ENCODE data around the gene TSPAN9. TPM values are rescaled to one million over a fixed set of nuclear protein-coding genes. Genes with fewer than 3 reads are reported as not detected.

TSPAN9 gene
- total RNA-seq, 1 donor from 2014 or later = 238 TPM

DNA sequence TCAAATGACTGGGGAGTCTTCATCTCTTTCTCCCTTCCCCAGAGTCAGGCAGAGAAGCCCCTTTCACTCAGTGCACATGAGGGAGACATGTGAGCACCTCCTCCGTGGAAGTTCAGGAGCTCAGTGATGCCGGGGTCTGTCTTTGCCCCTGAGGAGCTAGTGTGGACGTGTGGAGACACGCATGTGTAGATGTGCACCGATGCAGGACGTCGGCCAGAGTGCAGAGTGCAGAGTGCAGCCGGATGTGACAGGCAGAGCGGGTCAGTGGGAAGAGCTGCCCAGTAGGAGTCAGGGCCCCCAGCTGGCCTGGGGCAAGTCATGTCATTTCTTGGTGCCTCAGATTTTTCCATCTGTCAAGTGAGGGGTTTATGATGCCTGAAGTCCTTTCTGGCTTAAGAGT lies 20.7 kb downstream of the TSPAN9 start:
- no peak for DNase-seq (ENCODE audit: low read depth)

DNA sequence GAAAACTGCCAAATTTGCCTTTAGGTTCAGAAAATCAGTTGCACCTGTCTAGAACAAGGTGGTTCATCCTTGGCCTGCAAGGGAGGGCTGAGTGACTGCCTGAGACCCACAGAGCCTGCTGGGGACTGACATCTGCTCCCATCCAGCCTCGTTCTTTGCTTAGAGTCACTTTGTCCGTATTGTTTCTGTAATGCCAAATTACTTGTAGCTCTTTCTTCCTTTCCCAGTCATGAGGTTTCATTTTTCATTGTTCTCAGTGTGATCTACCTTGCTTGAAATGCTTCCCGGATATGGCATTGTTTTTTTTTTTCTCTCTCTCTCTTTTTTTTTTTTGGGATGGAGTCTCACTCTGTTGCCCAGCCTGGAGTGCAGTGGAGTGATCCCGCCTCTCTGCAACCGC lies 21.3 kb downstream of the TSPAN9 start:
- DNase-seq (ENCODE audit: low read depth) = no peak

DNA sequence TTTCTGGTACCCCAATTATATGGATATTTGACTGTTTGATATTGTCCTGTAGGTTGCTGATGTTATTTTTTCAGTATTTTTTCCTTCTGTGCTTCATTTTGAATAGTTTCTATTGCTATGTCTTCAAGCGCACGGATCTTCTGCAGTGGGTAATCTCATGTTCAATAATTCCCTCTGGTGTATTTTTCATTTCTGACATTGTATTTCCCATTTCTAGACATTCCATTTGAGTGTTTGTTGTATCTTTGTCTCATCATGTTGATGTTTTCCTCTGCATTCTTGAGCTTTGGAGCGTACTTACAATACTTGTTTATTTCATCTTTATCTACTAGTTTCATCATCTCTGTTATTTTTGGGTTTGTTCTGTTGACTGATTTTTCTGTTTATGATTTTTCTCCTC lies 22.0 kb downstream of the TSPAN9 start:
- no peak for DNase-seq (ENCODE audit: low read depth)

DNA sequence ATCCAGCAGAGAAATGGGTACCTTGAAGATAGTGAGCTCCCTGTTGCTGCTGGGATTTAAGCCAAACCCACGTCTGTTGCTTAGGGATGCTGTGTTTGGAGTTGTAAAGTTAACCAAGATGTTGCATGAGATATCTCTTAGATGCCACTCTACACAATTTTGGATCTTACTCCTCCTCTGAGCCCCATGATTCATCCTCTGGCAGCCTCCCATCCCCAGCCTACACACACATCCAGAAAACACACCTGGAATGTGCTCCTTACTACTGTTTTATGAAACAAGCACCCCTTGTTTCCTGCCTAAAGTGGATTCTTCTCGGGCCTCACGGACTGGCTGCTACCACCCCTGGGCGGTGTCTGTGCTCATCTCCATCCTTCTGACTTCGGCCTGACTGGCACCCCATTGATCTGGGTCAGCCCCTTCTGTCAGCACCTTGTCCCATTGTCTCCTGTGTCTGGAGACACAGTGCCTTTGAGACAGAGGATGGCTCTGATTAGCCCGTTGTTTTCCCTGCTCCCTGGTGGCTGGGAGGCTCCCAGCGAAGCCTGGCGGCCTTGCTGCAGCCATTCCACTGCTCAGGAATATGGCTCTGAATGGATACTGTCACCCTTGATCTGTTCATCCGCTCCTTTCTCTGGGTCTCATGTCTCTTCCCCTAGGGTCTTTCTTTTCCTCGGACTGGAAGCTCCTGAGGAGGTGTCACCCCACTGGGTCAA lies 24.3 kb downstream of the TSPAN9 start:
- DNase-seq (ENCODE audit: low read depth) = no peak

DNA sequence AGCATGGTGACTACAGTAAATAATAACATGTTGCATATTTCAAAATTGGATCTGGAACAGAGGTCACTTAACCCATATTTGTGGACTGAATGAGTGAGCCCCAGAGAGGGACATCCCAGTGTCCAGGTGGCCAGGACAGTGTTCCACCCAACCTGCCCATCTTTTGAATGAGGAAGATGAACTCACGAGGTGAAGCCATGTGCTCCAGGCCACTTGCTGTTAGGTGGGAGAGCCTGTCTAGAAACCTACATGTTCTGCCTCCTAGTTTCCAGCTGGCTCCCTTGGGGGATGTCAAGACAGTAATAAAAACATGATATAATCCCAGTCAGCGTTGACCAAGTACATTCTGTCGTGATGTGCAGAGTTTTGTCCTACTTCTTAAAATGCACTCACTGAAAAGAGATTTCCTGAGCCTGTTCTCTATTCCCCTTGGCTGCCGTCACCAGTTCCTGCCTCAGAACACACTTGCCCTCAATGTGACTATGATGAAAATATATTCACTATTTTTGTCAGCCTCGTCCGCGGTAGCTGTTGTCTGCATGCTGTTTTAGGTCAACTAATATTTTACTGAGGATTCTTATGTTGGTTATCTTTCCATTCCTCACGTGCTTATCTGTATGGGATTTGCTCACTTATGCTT lies 25.7 kb downstream of the TSPAN9 start:
- no peak for DNase-seq (ENCODE audit: low read depth)

DNA sequence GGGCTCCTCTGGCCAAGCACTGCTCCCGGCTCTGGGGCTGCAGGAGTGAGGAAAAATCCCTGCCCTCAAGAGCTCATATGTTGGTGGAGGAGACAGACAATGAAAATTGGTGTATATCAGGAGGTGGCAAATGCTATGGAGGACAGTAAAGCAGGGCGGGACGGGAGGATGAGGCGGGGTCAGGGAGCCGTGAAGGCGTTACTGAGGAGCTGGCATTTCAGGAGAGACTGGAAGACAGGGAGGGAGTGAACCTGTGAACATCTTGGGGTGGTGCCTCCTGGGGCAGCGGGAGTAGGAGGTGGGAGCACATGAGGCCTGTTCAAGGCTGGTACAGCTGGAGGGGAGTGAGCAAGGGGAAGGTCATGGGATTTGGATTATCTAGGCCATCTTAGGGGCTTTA lies 26.6 kb downstream of the TSPAN9 start:
- DNase-seq (ENCODE audit: low read depth) = no peak

DNA sequence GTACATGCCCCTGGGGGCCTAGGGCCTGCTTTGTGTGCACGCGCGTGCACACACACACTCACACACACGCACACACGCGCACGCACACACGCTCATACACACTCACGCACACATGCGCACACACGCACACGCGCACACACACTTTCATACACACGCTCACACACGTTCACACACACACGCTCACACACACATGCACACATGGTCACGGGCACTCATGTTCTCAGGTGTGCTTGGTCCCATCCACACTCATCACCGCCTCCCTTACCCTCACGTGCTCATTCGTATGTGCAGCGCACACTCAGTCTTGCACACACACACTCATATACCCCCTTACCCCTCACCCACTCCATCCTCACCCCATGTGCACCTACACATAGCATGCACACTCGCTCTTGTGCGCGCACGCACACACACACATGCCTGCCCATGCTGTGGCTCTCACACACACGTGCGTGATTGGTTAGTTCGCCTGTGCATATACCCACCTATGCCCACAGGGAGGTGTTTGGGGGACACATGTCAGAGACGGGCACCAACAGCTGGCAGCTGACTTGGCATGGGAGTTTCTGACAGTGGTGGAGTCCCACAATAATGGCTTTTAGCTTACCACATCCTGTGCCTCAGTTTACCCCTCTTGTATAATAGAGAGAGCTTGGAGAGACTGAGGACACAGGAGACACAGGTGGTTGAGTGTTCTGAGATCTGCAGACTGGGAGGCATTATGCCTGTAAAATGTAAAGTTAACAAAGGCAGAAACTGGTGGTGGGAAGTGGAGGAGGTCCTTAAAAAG lies 28.7 kb downstream of the TSPAN9 start:
- DNase-seq (ENCODE audit: low read depth) = no peak

DNA sequence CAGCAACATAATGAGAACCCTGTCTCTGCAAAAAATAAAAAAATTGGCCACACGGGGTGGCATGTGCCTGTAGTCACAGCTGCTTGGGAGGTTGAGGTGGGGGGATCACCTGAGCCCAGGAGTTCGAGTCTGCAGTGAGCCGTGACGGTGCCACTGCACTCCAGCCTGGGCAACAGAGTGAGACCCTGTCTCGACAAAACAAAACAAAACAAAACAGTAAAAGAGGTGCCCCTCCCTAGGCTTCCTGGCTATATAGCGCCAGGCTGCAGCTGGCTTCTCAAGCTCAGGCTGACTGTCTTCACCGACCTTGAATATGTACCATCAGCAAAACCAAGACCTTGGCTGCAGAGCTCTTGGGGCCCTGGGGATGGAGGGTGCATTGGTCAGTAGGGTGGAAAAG lies 29.4 kb downstream of the TSPAN9 start:
- no peak for DNase-seq (ENCODE audit: low read depth)

DNA sequence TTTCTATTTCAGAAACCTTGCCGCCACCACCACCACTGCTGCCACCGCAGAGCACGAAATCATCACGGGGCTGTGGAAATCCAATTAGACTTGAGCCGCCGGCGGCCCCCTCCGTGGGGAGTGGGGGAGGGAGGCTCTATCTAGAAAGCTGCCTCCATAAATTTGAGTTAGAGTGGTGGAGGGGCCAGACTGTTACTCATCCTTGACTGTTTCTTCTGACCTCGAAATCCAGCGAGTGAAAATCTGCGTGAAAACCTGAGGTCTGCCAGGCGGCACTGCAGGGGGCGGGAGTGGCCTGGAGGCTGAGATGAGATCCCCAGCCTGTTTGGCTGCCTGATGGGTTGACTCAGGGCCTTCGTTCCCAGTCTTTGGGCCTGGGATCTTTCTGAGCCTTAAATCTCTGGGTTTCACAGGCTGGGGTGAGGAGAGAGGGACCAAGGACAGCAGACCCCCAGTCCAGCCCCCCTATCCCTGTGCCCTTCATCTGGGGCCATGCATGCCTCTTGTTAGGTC lies 29.9 kb downstream of the TSPAN9 start:
- DNase-seq (ENCODE audit: low read depth) = no peak

DNA sequence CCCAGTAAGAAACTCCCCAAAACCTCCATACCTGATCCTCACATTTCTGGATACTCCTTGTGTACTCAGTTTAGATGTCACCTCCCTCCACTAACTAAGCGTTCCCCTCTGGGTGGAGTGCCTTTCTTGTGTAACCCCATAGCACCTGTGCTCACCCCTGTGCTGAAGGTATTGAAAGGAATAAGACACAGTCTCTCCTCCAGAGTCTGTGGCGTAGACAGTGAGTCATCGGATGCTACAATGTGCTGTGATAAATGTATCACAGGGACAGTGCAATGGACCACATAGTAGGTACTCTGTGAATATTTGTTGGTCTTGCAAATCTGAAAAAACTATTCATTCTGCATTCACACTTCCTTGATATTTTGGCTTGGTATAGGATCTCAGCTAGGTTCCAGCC lies 30.8 kb downstream of the TSPAN9 start:
- no peak for DNase-seq (ENCODE audit: low read depth)

DNA sequence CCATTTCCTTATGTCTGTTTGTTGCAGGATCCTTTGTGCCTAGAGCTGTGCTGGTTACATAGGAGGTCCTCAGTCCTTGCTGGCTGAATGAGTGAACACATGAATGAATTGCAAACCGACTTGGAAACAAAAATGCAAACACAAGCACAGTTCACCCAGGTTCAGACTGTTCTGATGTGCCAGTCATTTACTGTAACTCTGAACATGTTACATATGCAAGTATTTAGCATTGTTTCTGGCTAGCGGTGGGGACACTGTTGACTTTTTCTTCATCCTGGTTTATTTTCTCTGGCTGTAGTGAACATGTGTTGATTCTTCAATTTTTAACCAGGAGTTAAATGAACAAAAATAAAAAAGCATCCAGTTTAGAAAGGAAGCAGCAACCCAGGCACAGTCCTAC lies 33.4 kb downstream of the TSPAN9 start:
- no peak for DNase-seq (ENCODE audit: low read depth)

DNA sequence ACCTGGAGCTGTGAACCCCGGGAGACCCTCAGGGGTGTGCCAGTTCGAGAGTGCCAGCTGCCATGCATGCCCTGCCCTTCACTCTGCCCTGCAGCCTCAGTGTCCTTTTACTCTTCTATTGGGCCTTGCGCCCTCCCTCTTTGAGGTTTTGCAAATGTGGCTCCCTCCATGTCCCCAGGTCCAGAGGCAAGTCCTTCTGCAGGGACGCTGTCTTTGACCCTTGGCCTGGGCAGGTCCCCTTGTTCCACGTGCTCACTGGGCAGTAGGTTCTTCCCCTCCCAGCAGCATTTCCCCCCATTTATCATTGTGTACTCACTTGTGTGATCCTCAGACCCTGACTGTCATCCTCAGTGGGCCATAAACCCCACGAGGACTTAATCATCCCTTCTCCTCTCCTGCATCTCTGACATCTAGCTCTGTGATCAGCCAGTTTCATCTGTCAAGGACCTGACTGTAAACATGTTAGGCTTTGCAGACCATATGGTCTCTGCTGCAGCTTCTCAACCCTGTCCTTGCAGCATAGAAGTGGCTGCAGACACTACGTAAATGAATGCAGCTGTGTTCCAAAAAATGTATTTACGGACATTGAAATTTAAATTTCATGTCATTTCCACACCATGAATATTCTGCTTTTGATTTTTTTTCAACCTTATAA lies 36.6 kb downstream of the TSPAN9 start:
- DNase-seq (ENCODE audit: low read depth) = no peak

DNA sequence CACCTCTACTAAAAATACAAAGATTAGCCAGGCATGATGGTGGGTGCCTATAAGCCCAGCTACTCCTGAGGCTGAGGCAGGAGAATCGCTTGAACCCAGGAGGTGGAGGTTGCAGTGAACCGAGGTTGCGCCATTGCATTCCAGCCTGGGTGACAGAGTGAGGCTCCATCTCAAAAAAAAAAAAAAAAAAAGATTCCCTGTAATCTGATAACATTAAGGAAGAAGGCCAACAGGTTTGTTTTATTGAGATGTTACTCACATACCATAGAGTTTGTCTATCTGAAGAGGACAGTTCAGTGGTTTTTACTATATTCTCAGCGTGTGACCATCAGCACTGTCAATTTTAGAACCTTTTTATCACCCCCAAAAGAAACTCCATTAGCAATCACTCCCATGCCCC lies 37.5 kb downstream of the TSPAN9 start:
- DNase-seq (ENCODE audit: low read depth) = no peak

DNA sequence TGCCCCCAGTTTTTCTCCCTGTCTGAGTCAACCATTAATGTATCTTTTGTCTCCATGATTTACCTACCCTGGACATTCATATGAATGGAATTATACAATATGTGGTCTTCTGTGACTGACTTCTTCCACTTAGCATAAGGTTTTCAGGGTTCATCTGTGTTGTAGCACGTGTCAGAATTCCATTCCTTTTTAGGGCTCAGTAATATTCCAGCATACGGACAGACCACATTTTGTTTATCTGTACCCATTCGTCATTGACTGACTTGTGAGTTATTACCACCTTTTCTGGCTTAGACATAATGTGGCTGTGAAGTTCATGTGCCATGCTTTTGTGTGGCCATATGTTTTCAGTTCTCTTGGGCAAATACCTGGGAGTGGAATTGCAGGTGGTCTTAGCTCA lies 37.9 kb downstream of the TSPAN9 start:
- DNase-seq (ENCODE audit: low read depth) = no peak

DNA sequence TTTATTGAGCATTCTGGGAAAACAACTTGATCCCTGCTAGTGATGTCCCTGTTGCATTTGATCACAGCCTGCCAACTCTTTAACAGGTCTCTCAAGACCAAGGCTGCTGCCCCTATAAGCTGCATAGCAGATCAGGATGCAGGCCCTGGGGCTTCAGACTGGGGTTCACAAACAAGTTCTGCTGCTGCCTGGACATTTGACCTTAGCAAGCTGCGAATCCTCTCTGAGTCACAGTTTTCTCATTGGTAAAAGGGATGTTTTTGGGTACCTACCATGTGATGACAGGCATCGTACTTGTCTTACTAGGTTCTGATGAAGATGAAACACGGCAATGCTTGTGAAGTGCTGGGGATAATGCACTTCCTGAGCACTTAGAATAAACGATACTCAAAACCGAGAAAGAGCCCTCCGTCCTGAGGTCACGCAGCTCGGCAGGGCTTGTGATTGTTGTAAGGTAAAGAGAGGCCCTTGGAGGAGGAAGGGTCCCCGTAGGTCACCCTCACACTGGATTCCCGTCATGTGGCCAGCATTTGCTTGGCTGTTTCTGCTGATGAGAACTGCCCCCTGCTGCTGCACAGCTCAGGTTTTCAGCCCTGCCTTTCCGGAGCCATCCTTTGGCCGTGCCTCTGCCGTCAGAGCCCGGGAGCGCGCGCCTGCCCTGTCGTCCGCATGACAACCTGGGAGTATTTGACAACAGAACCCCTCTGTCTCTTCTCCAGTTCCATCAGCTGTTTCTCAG lies 39.1 kb downstream of the TSPAN9 start:
- DNase-seq (ENCODE audit: low read depth) = no peak

DNA sequence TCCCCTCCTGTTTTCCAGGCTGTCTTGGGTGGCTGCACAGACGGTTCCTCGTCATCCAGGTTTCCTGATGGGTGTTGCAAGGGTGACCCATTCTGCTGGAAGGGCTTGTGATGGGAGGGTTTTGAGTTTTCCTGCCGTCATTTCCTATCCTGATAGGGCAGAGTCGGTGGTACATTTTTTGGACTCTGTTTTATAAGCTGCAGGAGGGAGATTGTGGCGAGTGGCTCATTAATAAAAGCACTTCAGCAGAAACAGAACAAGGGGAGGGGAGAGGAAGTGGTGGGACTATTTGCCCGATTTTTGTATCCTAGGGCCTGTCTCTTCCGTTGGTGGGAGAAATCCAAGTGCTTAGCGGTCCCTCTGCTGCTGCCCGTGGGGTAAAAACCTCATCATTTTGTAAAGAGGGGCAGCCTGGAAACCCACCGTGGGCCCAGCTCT lies 40.0 kb downstream of the TSPAN9 start:
- DNase-seq (ENCODE audit: low read depth) = no peak

DNA sequence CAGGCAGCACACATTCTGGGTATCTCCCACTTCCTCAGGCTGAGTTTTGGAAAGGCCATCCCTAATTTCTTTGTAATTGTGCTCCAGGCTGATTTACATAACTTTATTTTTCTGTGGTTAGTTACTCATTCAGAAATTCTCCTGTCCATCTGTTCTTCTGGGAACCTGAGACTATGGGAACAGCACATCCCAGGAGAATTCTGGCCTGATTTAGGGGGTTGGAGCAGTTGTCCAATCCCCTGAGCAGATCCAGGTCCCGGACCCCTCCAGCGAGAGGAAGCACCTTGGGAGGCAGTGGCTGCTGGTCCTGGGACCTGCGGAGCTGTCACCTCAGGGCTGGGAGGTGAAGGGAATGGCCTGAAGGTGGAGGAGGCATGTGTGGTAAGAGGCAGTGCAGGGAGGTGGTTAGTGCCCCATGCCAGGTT lies 40.4 kb downstream of the TSPAN9 start:
- peak; percentile 96 for DNase-seq (ENCODE audit: low read depth)

DNA sequence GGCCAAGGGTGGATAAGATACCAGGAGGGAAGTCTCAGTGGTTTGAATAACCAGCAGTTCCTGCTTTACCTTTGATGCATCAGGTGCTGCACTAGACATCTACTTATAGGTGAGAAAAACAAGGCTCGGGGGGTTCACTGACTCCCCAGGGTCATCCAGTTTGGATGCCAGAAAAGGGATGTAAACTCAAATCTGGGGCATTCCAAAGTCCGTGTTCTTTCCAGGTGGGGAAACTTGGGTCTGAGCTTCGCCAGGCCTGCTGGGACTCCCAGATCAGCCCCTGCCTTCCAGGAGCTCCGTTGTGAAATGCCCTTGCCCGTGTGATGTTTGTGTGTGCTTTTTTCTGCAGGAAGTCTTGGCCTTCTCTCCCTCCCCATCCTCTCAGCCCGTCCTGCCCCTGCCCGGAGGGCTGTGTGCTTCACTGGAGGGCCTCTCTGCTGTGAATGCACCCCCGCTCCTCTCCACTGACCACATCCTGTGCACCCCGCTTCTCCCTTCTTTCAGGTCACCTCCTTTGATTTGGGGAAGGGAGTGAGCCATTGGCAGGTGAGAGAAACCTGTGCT lies 42.1 kb downstream of the TSPAN9 start:
- no peak for DNase-seq (ENCODE audit: low read depth)

DNA sequence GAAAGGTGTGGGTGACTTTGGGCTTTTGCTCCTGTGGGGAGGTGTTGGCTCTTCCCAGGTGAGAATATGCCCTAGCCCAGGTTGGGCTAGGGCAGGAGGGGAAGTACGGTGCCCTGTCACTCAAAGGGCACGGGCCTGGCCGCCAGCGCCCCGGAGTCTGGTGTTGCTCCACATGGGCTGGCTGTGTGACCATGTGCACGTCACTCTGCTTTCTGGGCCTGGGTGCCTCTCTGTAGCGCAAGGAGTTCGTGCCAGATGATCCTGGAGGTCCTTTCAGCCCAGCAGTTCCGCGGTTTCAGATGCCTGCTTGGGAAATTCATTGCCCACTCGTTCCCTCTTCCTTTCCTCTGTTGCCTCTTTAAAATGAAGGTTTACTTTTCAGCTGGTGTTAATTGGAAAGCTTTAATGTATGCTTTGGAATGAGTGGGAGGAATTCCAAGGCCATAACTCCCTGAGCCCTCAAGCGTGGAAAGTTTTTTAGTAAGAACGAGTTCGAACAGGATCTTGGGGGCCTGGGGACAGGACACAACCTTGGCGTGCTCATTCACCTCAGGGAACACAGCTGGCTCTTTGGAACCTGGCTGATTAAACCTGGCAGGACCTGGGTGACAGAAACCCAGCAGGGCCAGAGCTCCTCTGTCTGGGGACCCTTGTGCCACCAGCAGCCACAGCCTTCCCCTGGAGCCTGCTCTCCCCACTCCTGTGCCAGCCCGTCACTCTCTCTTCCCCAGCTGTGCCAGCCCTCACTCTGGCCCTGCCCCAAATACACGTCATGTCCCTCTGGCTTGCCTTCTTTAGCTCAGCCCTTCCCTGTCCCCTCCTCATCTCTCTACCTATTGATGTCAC lies 42.8 kb downstream of the TSPAN9 start:
- peak; percentile 59 for DNase-seq (ENCODE audit: low read depth)

DNA sequence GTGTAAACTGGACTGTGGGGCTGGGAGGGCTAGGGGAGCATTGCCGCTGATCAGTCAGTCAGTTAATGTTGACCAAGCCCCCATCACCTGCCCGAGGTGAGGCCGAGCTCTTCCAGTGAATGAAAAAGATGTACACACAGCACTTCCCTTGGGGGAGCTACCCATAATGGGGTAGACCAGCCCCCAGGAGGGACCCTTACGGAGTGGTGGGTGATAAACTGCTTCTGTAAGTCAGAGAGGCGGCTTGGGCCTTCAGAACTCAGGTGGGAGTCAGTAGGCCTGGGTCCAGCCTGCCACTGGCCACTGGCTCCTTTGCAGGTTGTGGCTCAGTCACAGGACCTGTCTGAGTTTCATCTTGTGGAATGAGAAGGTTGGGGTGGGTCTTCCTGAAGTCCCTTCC lies 43.5 kb downstream of the TSPAN9 start:
- no peak for DNase-seq (ENCODE audit: low read depth)
